RKO (cell line): ENCODE measurements around the gene UBE2QL1.

ENCODE experiments used
- DNase-seq: peaks from one replicate; pipeline ENCODE4 v3.0.0-alpha.2; 2016; ENCODE audit warnings: low spot score

Gene UBE2QL1

GRCh38 chr5:6448622-6449464 is at the start of gene UBE2QL1:
UBE2QL1 (plus strand) TSS chr5:6448859; CDS start chr5:6448894, 35 bp downstream.
- no peak for DNase-seq

GRCh38 chr5:6399980-6400910 is 48.4 kb upstream of the UBE2QL1 start:
- peak; percentile 26 for DNase-seq

- no peak for DNase-seq
These were observed 47.2 kb upstream of the UBE2QL1 start for GRCh38 chr5:6401410-6401809.

GRCh38 chr5:6402939-6403338 is 45.7 kb upstream of the UBE2QL1 start:
- DNase-seq: no peak

- DNase-seq: no peak
These were observed 45.2 kb upstream of the UBE2QL1 start for GRCh38 chr5:6403416-6403815.

- no peak for DNase-seq
These were observed 44.5 kb upstream of the UBE2QL1 start for GRCh38 chr5:6404129-6404528.

- DNase-seq: no peak
These were observed 43.1 kb upstream of the UBE2QL1 start for GRCh38 chr5:6405591-6405990.

- no peak for DNase-seq
These were observed 41.0 kb upstream of the UBE2QL1 start for GRCh38 chr5:6407558-6408259.

- no peak for DNase-seq
These were observed 40.4 kb upstream of the UBE2QL1 start for GRCh38 chr5:6408260-6408596.

- no peak for DNase-seq
These were observed 39.8 kb upstream of the UBE2QL1 start for GRCh38 chr5:6408627-6409446.

- DNase-seq: no peak
These were observed 38.2 kb upstream of the UBE2QL1 start for GRCh38 chr5:6410421-6410820.

GRCh38 chr5:6411141-6411540 is 37.5 kb upstream of the UBE2QL1 start:
- DNase-seq: no peak

GRCh38 chr5:6412811-6413210 is 35.8 kb upstream of the UBE2QL1 start:
- DNase-seq: no peak

- DNase-seq: no peak
These were observed 31.0 kb upstream of the UBE2QL1 start for GRCh38 chr5:6417657-6418056.

GRCh38 chr5:6418679-6419276 is 29.9 kb upstream of the UBE2QL1 start:
- DNase-seq: no peak

GRCh38 chr5:6419340-6419852 is 29.3 kb upstream of the UBE2QL1 start:
- peak; percentile 37 for DNase-seq

GRCh38 chr5:6423327-6424109 is 25.1 kb upstream of the UBE2QL1 start:
- no peak for DNase-seq

GRCh38 chr5:6424110-6424659 is 24.5 kb upstream of the UBE2QL1 start:
- DNase-seq: no peak

GRCh38 chr5:6424700-6425099 is 24.0 kb upstream of the UBE2QL1 start:
- no peak for DNase-seq

GRCh38 chr5:6427694-6428093 is 21.0 kb upstream of the UBE2QL1 start:
- no peak for DNase-seq
